ENCODE measurements around the gene TMEM39A.

GRCh38 chr3:119418641-119419040 lies 44.8 kb downstream of the TMEM39A start:
- no peak for TF ChIP-seq POLR2A (IDR thresholded peaks at IDR 0.05)
- no peak for TF ChIP-seq CTCF (IDR thresholded peaks at IDR 0.05)
- TF ChIP-seq EP300 (IDR thresholded peaks at IDR 0.05), result no peak

All from stomach (tissue), 4 donors.